Esophagus squamous epithelium (tissue), 5 donors: ENCODE measurements around the gene TRIM73. TPM values are rescaled to one million over a fixed set of nuclear protein-coding genes. Genes with fewer than 3 reads are reported as not detected.
"Not testable (repeated sequence)": the region's sequence is repeated elsewhere in the genome, so short reads cannot be mapped to it uniquely, and the experiment has no call there.

ENCODE experiments used
- DNase-seq: peaks from one replicate; lab custom pipeline; 2025; lab: John Stamatoyannopoulos, UW
- H3K27ac ChIP-seq, 4 donors: fragments of 200-600 bp; sonication (generic); one replicate each; pipeline ENCODE4 v1.5.1; 2016 to 2019; ENCODE audit warnings: mild to moderate bottlenecking in 1 of 4
- H3K27me3 ChIP-seq, 4 donors: fragments of 200-600 bp; sonication (generic); 1 replicate in 3 of 4; 2 replicates in 1 of 4; pipeline versions ENCODE4 v1.5.1 to v1.6.0; 2017 to 2021; ENCODE audit warnings: antibody characterized with exemption in 1 of 4
- H3K36me3 ChIP-seq, 3 donors: fragments of 200-600 bp; sonication (generic); one replicate each; pipeline ENCODE4 v1.5.1; 2016 to 2019
- H3K4me1 ChIP-seq, 3 donors: fragments of 200-600 bp; sonication (generic); one replicate each; pipeline ENCODE4 v1.5.1; 2017 to 2019
- H3K4me3 ChIP-seq, 4 donors: fragments of 200-600 bp; sonication (generic); 1 replicate in 3 of 4; 2 replicates in 1 of 4; pipeline ENCODE4 v1.5.1; 2016 to 2019; ENCODE audit warnings: mild to moderate bottlenecking in 2 of 4, moderate library complexity in 1 of 4
- H3K9me3 ChIP-seq, 3 donors: fragments of 200-600 bp; sonication (generic); one replicate each; pipeline ENCODE4 v1.5.1; 2016 to 2019
- WGBS, 2 donors: methylation state at CpG; one replicate each; pipeline ENCODE4 v1.1.5; 2018; 5-methylcytosine and 5-hydroxymethylcytosine counted together
- intact Hi-C: fragments of 100-400 bp; cut with DNase I; formaldehyde crosslinking; loops from one replicate; pipeline ENCODE4 v1.15.0; 2022
- total RNA-seq, 4 donors: library from RNA; depleted of rRNA; stranded (reverse); fragments of >200 nt; gene quantifications; one replicate each; pipeline ENCODE4 v1.1.0, GENCODE V29; 2016
- donor health status: DM: yes; HTN: yes; CAD: no.

The TRIM73 gene
- total RNA-seq, 4 donors from 2014 or later, result 0.31 to 1.9 (median 1.7) TPM; not detected in 1

DNA sequence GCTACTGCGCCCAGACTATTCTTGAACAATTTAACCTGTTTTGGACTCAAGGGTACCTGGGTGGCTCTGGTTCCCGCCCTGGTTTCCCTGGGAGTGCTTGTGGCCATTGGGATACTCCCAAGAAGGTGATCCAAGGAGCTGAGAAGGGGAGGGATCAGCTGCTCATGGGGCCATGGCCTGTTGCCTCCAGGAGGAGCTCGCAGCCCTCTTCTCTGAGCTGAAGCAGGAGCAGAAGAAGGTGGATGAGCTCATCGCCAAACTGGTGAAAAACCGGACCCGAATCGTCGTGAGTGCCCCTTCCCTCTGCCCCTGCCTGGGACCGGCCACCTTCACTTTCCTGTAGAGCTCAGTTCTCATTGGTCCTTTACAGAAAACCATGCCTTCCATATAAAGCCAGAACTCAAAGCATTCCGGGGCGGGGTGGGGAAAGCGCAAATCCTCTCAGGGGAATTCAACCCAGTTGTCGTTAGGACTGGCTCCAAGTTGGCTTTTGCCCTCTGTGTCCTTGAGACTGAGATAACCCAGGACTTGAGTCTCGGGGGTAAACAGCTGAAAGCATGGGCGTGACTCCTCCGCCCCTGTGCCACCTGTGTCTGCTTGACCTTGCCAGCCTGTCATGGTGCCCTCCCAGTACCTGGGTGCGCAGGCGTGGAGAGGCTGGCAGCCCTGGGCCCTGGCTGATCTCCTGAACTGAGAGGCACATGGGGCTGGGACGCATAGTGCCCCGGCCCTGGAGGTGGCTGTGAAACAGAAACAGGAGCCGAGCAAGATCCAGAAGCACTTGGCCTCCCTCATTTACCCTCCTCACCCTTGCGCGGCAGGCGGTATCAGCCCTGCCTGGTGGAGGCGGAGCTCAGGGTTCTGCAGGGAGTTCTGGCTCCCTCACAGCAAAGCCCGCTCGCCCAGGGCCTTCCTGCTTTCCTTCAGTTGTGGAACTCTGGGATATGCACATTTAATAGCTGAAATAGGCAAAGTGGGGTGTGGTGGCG lies 8.3 kb downstream of the TRIM73 start:
- intact Hi-C loops, H3K36me3 ChIP-seq: not testable (repeated sequence)
- WGBS, 2 donors, result no CpG with 5 or more reads among the region's 28 CpGs

GRCh38 chr7:75404663-75405062 lies 9.2 kb downstream of the TRIM73 start:
- DNase-seq, intact Hi-C loops, H3K4me3 ChIP-seq, H3K27me3 ChIP-seq, H3K9me3 ChIP-seq, H3K36me3 ChIP-seq, H3K27ac ChIP-seq, H3K4me1 ChIP-seq: not testable (repeated sequence)
- WGBS, 2 donors, result no CpG with 5 or more reads among the region's 18 CpGs

More for the DNA sequence above, 8.3 kb downstream of the TRIM73 start:
- not testable (repeated sequence) for H3K9me3 ChIP-seq, DNase-seq, H3K4me1 ChIP-seq, H3K4me3 ChIP-seq, H3K27ac ChIP-seq, H3K27me3 ChIP-seq

DNA sequence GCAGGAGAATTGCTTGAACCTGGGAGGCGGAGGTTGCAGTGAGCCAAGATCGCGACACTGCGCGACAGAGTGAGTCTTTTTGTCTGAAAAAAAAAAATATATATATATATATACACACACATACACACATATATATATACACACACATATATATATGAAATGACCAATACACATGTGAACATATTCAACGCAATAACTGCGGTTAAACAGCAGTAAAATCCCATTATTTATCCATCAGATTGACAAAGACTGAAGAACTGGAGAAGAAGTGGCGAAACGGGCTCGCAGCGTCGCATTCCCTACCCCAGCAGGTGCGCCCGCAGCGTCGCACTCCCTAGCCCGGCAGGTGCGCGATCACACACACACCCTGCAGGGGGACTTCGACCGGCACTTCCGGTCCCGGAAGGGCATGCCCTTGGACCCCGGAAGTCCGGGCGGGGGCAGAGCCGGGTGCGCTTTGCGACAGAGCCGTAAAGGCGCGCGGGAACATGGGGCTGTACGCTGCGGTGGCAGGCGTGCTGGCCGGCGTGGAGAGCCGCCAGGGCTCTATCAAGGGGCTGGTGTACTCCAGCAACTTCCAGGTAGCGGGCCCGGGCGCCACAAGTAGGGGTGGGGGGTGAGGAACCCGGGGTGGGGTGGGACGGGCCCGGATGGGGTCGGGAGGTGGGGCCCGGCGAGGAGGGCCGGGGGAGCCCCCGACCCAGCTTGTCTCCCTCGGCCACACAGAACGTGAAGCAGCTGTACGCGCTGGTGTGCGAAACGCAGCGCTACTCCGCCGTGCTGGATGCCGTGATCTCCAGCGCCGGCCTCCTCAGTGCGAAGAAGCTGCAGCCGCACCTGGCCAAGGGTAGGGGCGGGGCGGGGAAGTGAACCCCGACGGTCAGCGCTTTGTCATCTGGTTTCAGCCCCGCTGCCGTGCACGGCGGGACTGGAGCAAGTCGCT lies 14.7 kb downstream of the TRIM73 start:
- peak overlapping the region; percentile 26 to 61 (median 42) for H3K4me3 ChIP-seq
- intact Hi-C loops, H3K9me3 ChIP-seq, H3K4me1 ChIP-seq, H3K27me3 ChIP-seq, H3K36me3 ChIP-seq, DNase-seq: not testable (repeated sequence)
- peak overlapping the region in 1 of 4 donors; percentile 58 for H3K27ac ChIP-seq
- no CpG with 5 or more reads among the region's 74 CpGs for WGBS, 2 donors

- H3K9me3 ChIP-seq, H3K36me3 ChIP-seq, H3K4me3 ChIP-seq, DNase-seq, H3K27ac ChIP-seq, intact Hi-C loops, H3K27me3 ChIP-seq, H3K4me1 ChIP-seq: not testable (repeated sequence)
- WGBS, 2 donors, result no CpG with 5 or more reads among the region's 13 CpGs
These were observed 15.4 kb downstream of the TRIM73 start for GRCh38 chr7:75410823-75411173.

DNA sequence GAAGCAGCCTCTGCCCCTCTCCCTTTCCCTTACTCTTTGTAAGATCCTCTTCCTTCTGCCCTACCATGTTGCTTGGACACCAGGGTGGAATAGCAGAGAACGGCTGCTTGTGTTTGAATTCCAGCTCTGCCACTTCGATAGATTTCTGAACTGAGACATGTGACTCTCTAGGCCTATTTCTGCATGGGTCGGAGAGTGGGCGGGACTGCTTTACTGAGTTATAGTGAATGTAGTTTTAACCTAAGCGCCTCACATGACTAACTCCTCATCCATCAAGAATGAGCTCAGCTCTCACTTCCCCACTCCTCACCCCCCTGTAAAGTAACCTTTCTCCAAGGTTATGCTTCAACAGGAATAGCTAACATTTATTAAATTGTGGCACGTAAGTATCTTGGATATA lies 18.8 kb downstream of the TRIM73 start:
- intact Hi-C loops, DNase-seq, H3K9me3 ChIP-seq, H3K27ac ChIP-seq, H3K4me1 ChIP-seq, H3K27me3 ChIP-seq, H3K4me3 ChIP-seq: not testable (repeated sequence)
- peaks cover 0 to 29% (median 0%) of the 10 kb centered on the region in 3 donors for H3K36me3 ChIP-seq
- 66% methylated on average over 5 of the region's 6 CpGs; no CpG with 5 or more reads in 1 of the 2 donors for WGBS, 2 donors

DNA sequence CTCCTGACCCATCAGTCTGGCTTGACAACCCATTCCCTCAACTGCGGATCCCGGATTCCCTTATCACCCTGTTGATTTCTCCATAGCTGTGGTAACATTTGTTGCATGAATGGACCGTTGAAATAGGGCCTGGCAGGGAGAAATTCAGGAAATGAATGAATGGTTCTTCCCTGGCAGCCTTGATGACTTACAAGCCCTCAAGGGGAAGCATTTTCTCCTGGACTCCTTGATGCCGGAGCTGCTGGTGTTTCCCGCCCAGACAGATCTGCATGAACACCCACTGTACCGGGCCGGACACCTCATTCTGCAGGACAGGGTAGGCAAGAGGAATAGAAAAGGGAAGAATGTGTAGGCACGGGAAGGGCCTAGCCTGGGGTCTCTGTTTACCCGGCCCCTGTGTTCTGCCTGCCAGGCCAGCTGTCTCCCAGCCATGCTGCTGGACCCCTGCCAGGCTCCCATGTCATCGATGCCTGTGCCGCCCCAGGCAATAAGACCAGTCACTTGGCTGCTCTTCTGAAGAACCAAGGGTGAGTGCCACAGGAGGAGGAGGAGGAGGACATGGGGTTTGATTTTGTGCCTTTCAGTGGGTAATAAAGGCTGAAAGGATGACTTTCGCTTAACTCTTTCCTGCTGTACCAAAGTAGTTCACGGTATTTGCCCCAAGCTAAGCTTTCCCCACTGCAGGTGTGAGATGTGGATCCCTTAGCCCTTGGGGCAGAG lies 19.4 kb downstream of the TRIM73 start:
- H3K4me1 ChIP-seq, H3K4me3 ChIP-seq, DNase-seq, intact Hi-C loops, H3K27ac ChIP-seq, H3K27me3 ChIP-seq, H3K9me3 ChIP-seq: not testable (repeated sequence)
- WGBS, 2 donors, result 52 to 60% methylated on average over 4 of the region's 13 CpGs
- H3K36me3 ChIP-seq, result peaks cover 0 to 35% (median 0%) of the 10 kb centered on the region in 3 donors

GRCh38 chr7:75415428-75415817 lies 20.0 kb downstream of the TRIM73 start:
- intact Hi-C loops, H3K4me1 ChIP-seq, DNase-seq, H3K9me3 ChIP-seq, H3K4me3 ChIP-seq, H3K27me3 ChIP-seq, H3K27ac ChIP-seq: not testable (repeated sequence)
- H3K36me3 ChIP-seq, result peaks cover 0 to 41% (median 0%) of the 10 kb centered on the region in 3 donors
- no CpG with 5 or more reads among the region's 11 CpGs for WGBS, 2 donors

DNA sequence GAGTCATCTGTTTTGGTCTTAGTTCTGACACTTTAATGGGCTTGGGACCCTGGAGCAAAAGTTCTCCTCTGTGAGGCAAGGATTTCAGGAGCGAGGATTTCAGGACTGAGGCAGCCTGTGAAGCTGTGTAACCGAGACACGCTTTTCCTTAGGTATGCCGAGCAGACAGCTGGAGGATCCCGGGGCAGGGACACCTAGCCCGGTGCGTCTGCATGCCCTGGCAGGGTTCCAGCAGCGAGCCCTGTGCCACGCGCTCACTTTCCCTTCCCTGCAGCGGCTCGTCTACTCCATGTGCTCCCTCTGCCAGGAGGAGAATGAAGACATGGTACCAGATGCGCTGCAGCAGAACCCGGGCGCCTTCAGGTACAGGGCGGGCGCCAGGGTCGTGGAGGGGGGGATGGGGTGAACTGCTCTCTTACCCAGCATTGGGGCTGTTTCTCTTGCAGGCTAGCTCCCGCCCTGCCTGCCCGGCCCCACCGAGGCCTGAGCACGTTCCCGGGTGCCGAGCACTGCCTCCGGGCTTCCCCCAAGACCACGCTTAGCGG lies 20.5 kb downstream of the TRIM73 start:
- H3K4me1 ChIP-seq, H3K9me3 ChIP-seq, H3K27me3 ChIP-seq, DNase-seq, intact Hi-C loops, H3K4me3 ChIP-seq, H3K27ac ChIP-seq: not testable (repeated sequence)
- H3K36me3 ChIP-seq, result peaks cover 0 to 46% (median under 1%) of the 10 kb centered on the region in 3 donors
- 100% methylated on average over 1 of the region's 27 CpGs; no CpG with 5 or more reads in 1 of the 2 donors for WGBS, 2 donors

- H3K9me3 ChIP-seq, H3K27ac ChIP-seq, DNase-seq, intact Hi-C loops, H3K27me3 ChIP-seq, H3K4me3 ChIP-seq, H3K4me1 ChIP-seq: not testable (repeated sequence)
- H3K36me3 ChIP-seq, result peaks cover 2 to 55% (median 7%) of the 10 kb centered on the region in 3 donors
- 80 to 84% methylated on average over 8 of the region's 9 CpGs for WGBS, 2 donors
These were observed 21.4 kb downstream of the TRIM73 start for GRCh38 chr7:75416787-75417186.
